ENCODE results near the gene KSR2.

- no peak for TF ChIP-seq CTCF (IDR thresholded peaks at IDR 0.05; ENCODE audit: low read depth, low read length, poor library complexity, severe bottlenecking)
- TF ChIP-seq EZH2phosphoT487 (IDR thresholded peaks at IDR 0.05; ENCODE audit: borderline replicate concordance, low read length): no peak
Measured at GRCh38 chr12:117875744-117876435, 92.9 kb downstream of the KSR2 start.
